ENCODE measurements around the gene HAGHL. TPM values are rescaled to one million over a fixed set of nuclear protein-coding genes. Genes with fewer than 3 reads are reported as not detected.

The HAGHL gene
- total RNA-seq, 2 donors from 2014 or later: 7.7 to 10.1 TPM

- H3K9me3 ChIP-seq: no peaks in the 10 kb centered on the region
- intact Hi-C loops (cut with DNase I): no loop called here
- peak overlapping the region in 1 of 2 donors; percentile 37 for H3K4me3 ChIP-seq
- DNase-seq (ENCODE audit: low spot score): no peak
- H3K36me3 ChIP-seq: peaks cover 0 to 14% of the 10 kb centered on the region in 2 donors
- H3K4me1 ChIP-seq (replicated peaks): peaks cover 18% of the 10 kb centered on the region
- no peaks in the 10 kb centered on the region for H3K27me3 ChIP-seq (replicated peaks; ENCODE audit: insufficient read depth)
- H3K27ac ChIP-seq: no peak overlapping the region
- TF ChIP-seq POLR2AphosphoS5 (IDR thresholded peaks at IDR 0.05) (no peak), CTCF (IDR thresholded peaks at IDR 0.05) (no peak), POLR2A (IDR thresholded peaks at IDR 0.05) (no peak)
- 61% methylated on average over 52 of the region's 55 CpGs for WGBS
Observed at GRCh38 chr16:728890-729744, 2.2 kb downstream of the HAGHL start.

GRCh38 chr16:729768-730665, 3.1 kb downstream of the HAGHL start:
- WGBS: 81% methylated on average over 34 of the region's 37 CpGs
- Histone ChIP-seq H3K27me3 (replicated peaks; ENCODE audit: insufficient read depth) (no peaks in the 10 kb centered on the region), H3K36me3 (peaks cover 0 to 14% of the 10 kb centered on the region in 2 donors), H3K4me1 (replicated peaks) (peaks cover 18% of the 10 kb centered on the region), H3K4me3 (no peak overlapping the region), H3K9me3 (no peaks in the 10 kb centered on the region), H3K27ac (no peak overlapping the region)
- TF ChIP-seq POLR2AphosphoS5 (IDR thresholded peaks at IDR 0.05) (no peak), CTCF (IDR thresholded peaks at IDR 0.05) (no peak), POLR2A (IDR thresholded peaks at IDR 0.05) (no peak)
- DNase-seq (ENCODE audit: low spot score): no peak
- intact Hi-C loops (cut with DNase I): no loop called here

GRCh38 chr16:730666-731509, 4.0 kb downstream of the HAGHL start:
- no peak overlapping the region for H3K27ac ChIP-seq
- peaks cover 0 to 14% of the 10 kb centered on the region in 2 donors for H3K36me3 ChIP-seq
- no peak overlapping the region for H3K4me3 ChIP-seq
- no peaks in the 10 kb centered on the region for H3K9me3 ChIP-seq
- no peaks in the 10 kb centered on the region for H3K27me3 ChIP-seq (replicated peaks; ENCODE audit: insufficient read depth)
- no peak for DNase-seq (ENCODE audit: low spot score)
- TF ChIP-seq POLR2AphosphoS5 (IDR thresholded peaks at IDR 0.05): no peak
- no peak for TF ChIP-seq CTCF (IDR thresholded peaks at IDR 0.05)
- no peak for TF ChIP-seq POLR2A (IDR thresholded peaks at IDR 0.05)
- peaks cover 18% of the 10 kb centered on the region for H3K4me1 ChIP-seq (replicated peaks)
- intact Hi-C loops (cut with DNase I): no loop called here
- WGBS: 86% methylated on average over 22 of the region's 22 CpGs

- Histone ChIP-seq H3K27me3 (replicated peaks; ENCODE audit: insufficient read depth) (no peaks in the 10 kb centered on the region), H3K4me1 (replicated peaks) (peaks cover 14% of the 10 kb centered on the region), H3K9me3 (no peaks in the 10 kb centered on the region), H3K36me3 (peaks cover 0 to 14% of the 10 kb centered on the region in 2 donors), H3K27ac (no peak overlapping the region), H3K4me3 (no peak overlapping the region)
- DNase-seq (ENCODE audit: low spot score): no peak
- TF ChIP-seq CTCF (IDR thresholded peaks at IDR 0.05) (no peak), POLR2AphosphoS5 (IDR thresholded peaks at IDR 0.05) (no peak), POLR2A (IDR thresholded peaks at IDR 0.05) (no peak)
- intact Hi-C loops (cut with DNase I): no loop called here
- WGBS: 94% methylated on average over 12 of the region's 12 CpGs
Observed at GRCh38 chr16:732332-732731, 5.4 kb downstream of the HAGHL start.

Measured in prostate gland (tissue), 2 donors.